Liver (tissue), 9 donors: Measurements from ENCODE around the gene LRRC38. TPM values are rescaled to one million over a fixed set of nuclear protein-coding genes. Genes with fewer than 3 reads are reported as not detected.

Experiments
- DNase-seq: peaks from one replicate; pipeline ENCODE4 v3.0.0-alpha.2; 2017; ENCODE audit warnings: low spot score
- H3K27ac ChIP-seq, 2 donors: one replicate each; pipeline ENCODE4 v1.7.0; 2013; ENCODE audit warnings: inconsistent platforms in 2 of 2, low read length in 2 of 2, control low read depth in 1 of 2, low read depth in 1 of 2, mild to moderate bottlenecking in 1 of 2
- H3K27me3 ChIP-seq, 4 donors: one replicate each; pipeline versions ENCODE4 v1.6.1 to v1.7.0; 2013; ENCODE audit warnings: low read length in 3 of 4, inconsistent platforms in 1 of 4, mild to moderate bottlenecking in 1 of 4, moderate library complexity in 1 of 4; ENCODE audit not compliant: control insufficient read depth in 4 of 4, insufficient read depth in 4 of 4
- H3K36me3 ChIP-seq, 4 donors: one replicate each; pipeline versions ENCODE4 v1.6.1 to v1.7.0; 2013; ENCODE audit warnings: low read length in 3 of 4, mild to moderate bottlenecking in 3 of 4, low read depth in 1 of 4, moderate library complexity in 1 of 4; ENCODE audit not compliant: control insufficient read depth in 4 of 4, insufficient read depth in 3 of 4
- H3K4me1 ChIP-seq, 4 donors: one replicate each; pipeline versions ENCODE4 v1.6.1 to v1.7.0; 2013; ENCODE audit warnings: low read length in 3 of 4, mild to moderate bottlenecking in 3 of 4, moderate library complexity in 1 of 4; ENCODE audit not compliant: control insufficient read depth in 4 of 4, insufficient read depth in 4 of 4
- H3K4me3 ChIP-seq, 3 donors: one replicate each; pipeline versions ENCODE4 v1.6.1 to v1.7.0; 2013; ENCODE audit warnings: low read length in 3 of 3, control low read depth in 1 of 3, low read depth in 1 of 3, mild to moderate bottlenecking in 1 of 3
- H3K9ac ChIP-seq, 2 donors: one replicate each; pipeline ENCODE4 v1.7.0; 2013; ENCODE audit warnings: low read length in 2 of 2, mild to moderate bottlenecking in 2 of 2, moderate library complexity in 2 of 2, control low read depth in 1 of 2, low read depth in 1 of 2
- H3K9me3 ChIP-seq, 4 donors: one replicate each; pipeline versions ENCODE4 v1.6.1 to v1.7.0; 2013; ENCODE audit warnings: low read length in 3 of 4; ENCODE audit not compliant: control insufficient read depth in 4 of 4
- CTCF ChIP-seq: fragments of 150-350 bp; IDR thresholded peaks from 2 replicates; pipeline ENCODE4 v1.5.1; 2017; ENCODE audit warnings: improper control_type of control experiment, low read depth, low read length; ENCODE audit not compliant: missing input control
- FOXA1 ChIP-seq: IDR thresholded peaks from 2 replicates; pipeline ENCODE4 v1.6.1; 2016; ENCODE audit warnings: antibody characterized with exemption
- FOXA2 ChIP-seq: IDR thresholded peaks from 2 replicates; pipeline ENCODE4 v1.6.1; 2016; ENCODE audit warnings: antibody characterized with exemption
- GABPA ChIP-seq, 2 donors: IDR thresholded peaks in 1 of 2; conservative IDR thresholded peaks in 1 of 2; 2 replicates each; pipeline ENCODE4 v1.6.1; 2016; ENCODE audit warnings: antibody characterized with exemption in 2 of 2, mild to moderate bottlenecking in 1 of 2, moderate library complexity in 1 of 2
- HNF4A ChIP-seq, 2 donors: conservative IDR thresholded peaks; 2 replicates each; pipeline ENCODE4 v1.6.1; 2016; ENCODE audit warnings: antibody characterized with exemption in 2 of 2, mild to moderate bottlenecking in 2 of 2
- HNF4G ChIP-seq: IDR thresholded peaks from 2 replicates; pipeline ENCODE4 v1.6.1; 2016; ENCODE audit warnings: antibody characterized with exemption
- JUND ChIP-seq, 2 donors: IDR thresholded peaks; 2 replicates each; pipeline ENCODE4 v1.6.1; 2016; ENCODE audit warnings: antibody characterized with exemption in 2 of 2
- NR2F2 ChIP-seq: IDR thresholded peaks from 2 replicates; pipeline ENCODE4 v1.6.1; 2016; ENCODE audit warnings: antibody characterized with exemption
- RAD21 ChIP-seq, 2 donors: IDR thresholded peaks; 2 replicates each; pipeline ENCODE4 v1.6.1; 2016; ENCODE audit warnings: antibody characterized with exemption in 2 of 2, mild to moderate bottlenecking in 2 of 2
- RXRA ChIP-seq, 2 donors: IDR thresholded peaks; 2 replicates each; pipeline ENCODE4 v1.6.1; 2017 to 2018; ENCODE audit warnings: antibody characterized with exemption in 2 of 2, mild to moderate bottlenecking in 1 of 2
- SP1 ChIP-seq: IDR thresholded peaks from 2 replicates; pipeline ENCODE4 v1.6.1; 2018; ENCODE audit warnings: antibody characterized with exemption, mild to moderate bottlenecking
- TAF1 ChIP-seq: conservative IDR thresholded peaks from 2 replicates; pipeline ENCODE4 v1.6.1; 2016; ENCODE audit warnings: antibody characterized with exemption, mild to moderate bottlenecking
- YY1 ChIP-seq: IDR thresholded peaks from 2 replicates; pipeline ENCODE4 v1.6.1; 2016; ENCODE audit warnings: antibody characterized with exemption, mild to moderate bottlenecking
- ZBTB33 ChIP-seq: IDR thresholded peaks from 2 replicates; pipeline ENCODE4 v1.6.1; 2016; ENCODE audit warnings: antibody characterized with exemption
- WGBS: extraction: QIAGEN DNeasy Blood & Tissue Kit; methylation state at CpG from one replicate; pipeline ENCODE4 v1.1.7; 2013; 5-methylcytosine and 5-hydroxymethylcytosine counted together
- polyA plus RNA-seq, 2 donors: library from polyadenylated mRNA; stranded (reverse) in 1 of 2; unstranded in 1 of 2; fragments of 200-250 nt in 1 of 2; fragments of >200 nt in 1 of 2; fragmentation: Nextera tagmentation in 1 of 2; extraction: Ambion mirVana in 1 of 2; gene quantifications; one replicate each; pipeline versions ENCODE4 v1.2.1 to v1.2.3, GENCODE V29; 2013 to 2015
- total RNA-seq, 2 donors: library from RNA; depleted of rRNA; stranded (reverse); fragments of >200 nt; gene quantifications; one replicate each; pipeline ENCODE4 v1.2.3, GENCODE V29; 2014
- TF ChIP-seq, protein P1 (sequence below): IDR thresholded peaks from 2 replicates; pipeline ENCODE4 v1.6.1; 2016; ENCODE audit warnings: antibody characterized with exemption, mild to moderate bottlenecking
- TF ChIP-seq, protein P2 (sequence below): IDR thresholded peaks from 2 replicates; pipeline ENCODE4 v1.6.1; 2016; ENCODE audit warnings: antibody characterized with exemption
- donor health status: healthy.
- donor health status: healthy.
- donor health status: healthy.
- donor health status: healthy.
- donor health status: healthy.

The LRRC38 gene
- total and polyA plus RNA-seq, 4 donors, result not detected

GRCh38 chr1:13507075-13507474, 6.7 kb downstream of the LRRC38 start (continued):
- TF ChIP-seq RAD21 (IDR thresholded peaks at IDR 0.05) (no peak), SP1 (no peak), YY1 (no peak), NR2F2 (no peak), HNF4G (no peak), GABPA (IDR thresholded peaks at IDR 0.05 in 1 of 2, conservative IDR thresholded peaks at IDR 0.05 in 1 of 2) (no peak), RXRA (IDR thresholded peaks at IDR 0.05) (no peak)

GRCh38 chr1:13505020-13505419, 8.8 kb downstream of the LRRC38 start:
- Histone ChIP-seq H3K27me3 (peaks cover 0 to 7% (median 0%) of the 10 kb centered on the region in 4 donors), H3K27ac (no peak overlapping the region), H3K4me1 (no peaks in the 10 kb centered on the region), H3K9ac (no peak overlapping the region), H3K36me3 (no peaks in the 10 kb centered on the region), H3K9me3 (no peaks in the 10 kb centered on the region), H3K4me3 (no peak overlapping the region)
- no peak for DNase-seq
- TF ChIP-seq FOXA1 (no peak), GABPA (IDR thresholded peaks at IDR 0.05 in 1 of 2, conservative IDR thresholded peaks at IDR 0.05 in 1 of 2) (no peak), YY1 (no peak), TAF1 (no peak), ZBTB33 (no peak), JUND (IDR thresholded peaks at IDR 0.05) (no peak), FOXA2 (no peak), RAD21 (IDR thresholded peaks at IDR 0.05) (no peak), HNF4A (conservative IDR thresholded peaks at IDR 0.05) (no peak), SP1 (no peak)
- TF ChIP-seq, protein P1, sequence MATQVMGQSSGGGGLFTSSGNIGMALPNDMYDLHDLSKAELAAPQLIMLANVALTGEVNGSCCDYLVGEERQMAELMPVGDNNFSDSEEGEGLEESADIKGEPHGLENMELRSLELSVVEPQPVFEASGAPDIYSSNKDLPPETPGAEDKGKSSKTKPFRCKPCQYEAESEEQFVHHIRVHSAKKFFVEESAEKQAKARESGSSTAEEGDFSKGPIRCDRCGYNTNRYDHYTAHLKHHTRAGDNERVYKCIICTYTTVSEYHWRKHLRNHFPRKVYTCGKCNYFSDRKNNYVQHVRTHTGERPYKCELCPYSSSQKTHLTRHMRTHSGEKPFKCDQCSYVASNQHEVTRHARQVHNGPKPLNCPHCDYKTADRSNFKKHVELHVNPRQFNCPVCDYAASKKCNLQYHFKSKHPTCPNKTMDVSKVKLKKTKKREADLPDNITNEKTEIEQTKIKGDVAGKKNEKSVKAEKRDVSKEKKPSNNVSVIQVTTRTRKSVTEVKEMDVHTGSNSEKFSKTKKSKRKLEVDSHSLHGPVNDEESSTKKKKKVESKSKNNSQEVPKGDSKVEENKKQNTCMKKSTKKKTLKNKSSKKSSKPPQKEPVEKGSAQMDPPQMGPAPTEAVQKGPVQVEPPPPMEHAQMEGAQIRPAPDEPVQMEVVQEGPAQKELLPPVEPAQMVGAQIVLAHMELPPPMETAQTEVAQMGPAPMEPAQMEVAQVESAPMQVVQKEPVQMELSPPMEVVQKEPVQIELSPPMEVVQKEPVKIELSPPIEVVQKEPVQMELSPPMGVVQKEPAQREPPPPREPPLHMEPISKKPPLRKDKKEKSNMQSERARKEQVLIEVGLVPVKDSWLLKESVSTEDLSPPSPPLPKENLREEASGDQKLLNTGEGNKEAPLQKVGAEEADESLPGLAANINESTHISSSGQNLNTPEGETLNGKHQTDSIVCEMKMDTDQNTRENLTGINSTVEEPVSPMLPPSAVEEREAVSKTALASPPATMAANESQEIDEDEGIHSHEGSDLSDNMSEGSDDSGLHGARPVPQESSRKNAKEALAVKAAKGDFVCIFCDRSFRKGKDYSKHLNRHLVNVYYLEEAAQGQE, result no peak
- TF ChIP-seq, protein P2, sequence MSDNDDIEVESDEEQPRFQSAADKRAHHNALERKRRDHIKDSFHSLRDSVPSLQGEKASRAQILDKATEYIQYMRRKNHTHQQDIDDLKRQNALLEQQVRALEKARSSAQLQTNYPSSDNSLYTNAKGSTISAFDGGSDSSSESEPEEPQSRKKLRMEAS, result no peak
- WGBS, result 14% methylated on average over 8 of the region's 8 CpGs

GRCh38 chr1:13500806-13501205, 13.0 kb downstream of the LRRC38 start:
- H3K9ac ChIP-seq, result no peak overlapping the region
- H3K27ac ChIP-seq, result no peak overlapping the region
- H3K27me3 ChIP-seq, result peaks cover 0 to 4% (median 0%) of the 10 kb centered on the region in 4 donors
- no peak for DNase-seq
- H3K4me1 ChIP-seq, result no peaks in the 10 kb centered on the region
- WGBS, result 88% methylated on average over 10 of the region's 10 CpGs
- no peaks in the 10 kb centered on the region for H3K9me3 ChIP-seq
- H3K36me3 ChIP-seq, result no peaks in the 10 kb centered on the region
- no peak overlapping the region for H3K4me3 ChIP-seq
- TF ChIP-seq FOXA2 (no peak), YY1 (no peak), TAF1 (no peak), GABPA (IDR thresholded peaks at IDR 0.05 in 1 of 2, conservative IDR thresholded peaks at IDR 0.05 in 1 of 2) (no peak), SP1 (no peak), HNF4A (conservative IDR thresholded peaks at IDR 0.05) (no peak), CTCF (no peak), JUND (IDR thresholded peaks at IDR 0.05) (no peak), RXRA (IDR thresholded peaks at IDR 0.05) (no peak), RAD21 (IDR thresholded peaks at IDR 0.05) (no peak), HNF4G (no peak)
- TF ChIP-seq, protein P2, result no peak
- TF ChIP-seq, protein P1, result no peak
